Neural crest cell (in vitro differentiated cells): ENCODE data around the gene DHPS. TPM values are rescaled to one million over a fixed set of nuclear protein-coding genes. Genes with fewer than 3 reads are reported as not detected.
"Not testable (repeated sequence)": the region's sequence is repeated elsewhere in the genome, so short reads cannot be mapped to it uniquely, and the experiment has no call there.

Experiments
- DNase-seq: peaks from one replicate; pipeline ENCODE4 v3.0.0; 2021; ENCODE audit warnings: low read depth, mixed read lengths, low spot score
- H3K27ac Mint-ChIP-seq: one replicate; pipeline ENCODE4 v1.8.0; 2021; ENCODE audit warnings: mild to moderate bottlenecking, mixed read lengths; ENCODE audit not compliant: unreplicated experiment
- H3K27me3 Mint-ChIP-seq: 2 replicates; pipeline ENCODE4 v1.8.0; 2021; ENCODE audit warnings: low read depth, mild to moderate bottlenecking, mixed read lengths
- H3K36me3 Mint-ChIP-seq: 2 replicates; pipeline ENCODE4 v1.8.0; 2021; ENCODE audit warnings: low read depth, mild to moderate bottlenecking, mixed read lengths
- H3K4me1 Mint-ChIP-seq: 2 replicates; pipeline ENCODE4 v1.8.0; 2021; ENCODE audit warnings: mixed read lengths
- H3K4me3 Mint-ChIP-seq: one replicate; pipeline ENCODE4 v1.8.0; 2021; ENCODE audit warnings: mild to moderate bottlenecking, mixed read lengths
- H3K9me3 Mint-ChIP-seq: 2 replicates; pipeline ENCODE4 v1.8.0; 2021; ENCODE audit warnings: mixed read lengths
- CTCF ChIP-seq: fragments of 200-600 bp; sonication (generic); conservative IDR thresholded peaks from 2 replicates; pipeline ENCODE4 v1.5.0; 2021; ENCODE audit warnings: antibody characterized with exemption, mild to moderate bottlenecking
- total RNA-seq: library from RNA; stranded (reverse); gene quantifications from 2 replicates; pipeline ENCODE4 v1.2.1, GENCODE V29; 2021

Gene DHPS
- total RNA-seq, 1 donor from 2014 or later = 106 TPM

- no peak overlapping the region for H3K4me3 Mint-ChIP-seq
- DNase-seq = no peak
- H3K27ac Mint-ChIP-seq = no peak overlapping the region
- no peak for TF ChIP-seq CTCF
- no peaks in the 10 kb centered on the region for H3K36me3 Mint-ChIP-seq
- H3K4me1 Mint-ChIP-seq = no peaks in the 10 kb centered on the region
- H3K9me3 Mint-ChIP-seq = no peaks in the 10 kb centered on the region
- H3K27me3 Mint-ChIP-seq = no peaks in the 10 kb centered on the region
These were observed 7.3 kb upstream of the DHPS start for GRCh38 chr19:12689012-12689411.

- Mint-ChIP-seq H3K4me3 (no peak within 1 kb of the TSS), H3K27me3 (no peaks in the 10 kb centered on the region)
- TF ChIP-seq CTCF = no peak
These were observed 6.0 kb upstream of the DHPS start, which contains the start of gene GNG14 for GRCh38 chr19:12687496-12688196. Gene GNG14 (plus strand): TSS chr19:12687998. CDS start chr19:12688049, 51 bp downstream.

GRCh38 chr19:12685831-12686230, 4.2 kb upstream of the DHPS start:
- Mint-ChIP-seq H3K9me3 (no peaks in the 10 kb centered on the region), H3K4me3 (peak overlapping the region; percentile 1), H3K27me3 (peaks cover 5% of the 10 kb centered on the region), H3K4me1 (peaks cover 7% of the 10 kb centered on the region), H3K36me3 (peaks cover 5% of the 10 kb centered on the region), H3K27ac (peak overlapping the region; percentile 31)
- DNase-seq = no peak
- no peak for TF ChIP-seq CTCF

More at GRCh38 chr19:12687496-12688196, 6.0 kb upstream of the DHPS start, which contains the start of gene GNG14:
- no peaks in the 10 kb centered on the region for H3K36me3 Mint-ChIP-seq
- H3K27ac Mint-ChIP-seq = no peak within 1 kb of the TSS
- no peak for DNase-seq
- no peaks in the 10 kb centered on the region for H3K4me1 Mint-ChIP-seq
- H3K9me3 Mint-ChIP-seq = no peaks in the 10 kb centered on the region

- Mint-ChIP-seq H3K4me3 (peak overlapping the region; percentile 70), H3K4me1 (peaks cover 16% of the 10 kb centered on the region), H3K27ac (no peak overlapping the region), H3K9me3 (no peaks in the 10 kb centered on the region), H3K27me3 (peaks cover 7% of the 10 kb centered on the region), H3K36me3 (peaks cover 14% of the 10 kb centered on the region)
- TF ChIP-seq CTCF = no peak
- no peak for DNase-seq
These were observed 1.6 kb downstream of the DHPS start for GRCh38 chr19:12680034-12680433.

- not testable (repeated sequence) for H3K4me3 Mint-ChIP-seq, H3K27me3 Mint-ChIP-seq, H3K9me3 Mint-ChIP-seq, H3K27ac Mint-ChIP-seq, DNase-seq
- peaks cover 17% of the 10 kb centered on the region for H3K36me3 Mint-ChIP-seq
- peaks cover 16% of the 10 kb centered on the region for H3K4me1 Mint-ChIP-seq
These were observed 3.6 kb downstream of the DHPS start for GRCh38 chr19:12678039-12678438.

- no peak for DNase-seq
- Mint-ChIP-seq H3K27ac (no peak overlapping the region), H3K36me3 (peaks cover 19% of the 10 kb centered on the region)
These were observed 4.8 kb downstream of the DHPS start for GRCh38 chr19:12676928-12677327.

More at GRCh38 chr19:12676928-12677327, 4.8 kb downstream of the DHPS start:
- peaks cover 9% of the 10 kb centered on the region for H3K27me3 Mint-ChIP-seq
- H3K4me1 Mint-ChIP-seq = peaks cover 19% of the 10 kb centered on the region
- peak overlapping the region; percentile 79 for H3K4me3 Mint-ChIP-seq
- no peak for TF ChIP-seq CTCF
- no peaks in the 10 kb centered on the region for H3K9me3 Mint-ChIP-seq
